Ishikawa (cell line): ENCODE results near the gene TRANK1.

Source experiments
- TAF1 ChIP-seq: IDR thresholded peaks from 2 replicates; pipeline ENCODE4 v1.6.1; 2012; ENCODE audit warnings: low read depth, mild to moderate bottlenecking
- TF ChIP-seq, protein P1 (sequence below): IDR thresholded peaks from 2 replicates; pipeline ENCODE4 v1.6.1; 2012; ENCODE audit warnings: low read depth, mild to moderate bottlenecking

DNA sequence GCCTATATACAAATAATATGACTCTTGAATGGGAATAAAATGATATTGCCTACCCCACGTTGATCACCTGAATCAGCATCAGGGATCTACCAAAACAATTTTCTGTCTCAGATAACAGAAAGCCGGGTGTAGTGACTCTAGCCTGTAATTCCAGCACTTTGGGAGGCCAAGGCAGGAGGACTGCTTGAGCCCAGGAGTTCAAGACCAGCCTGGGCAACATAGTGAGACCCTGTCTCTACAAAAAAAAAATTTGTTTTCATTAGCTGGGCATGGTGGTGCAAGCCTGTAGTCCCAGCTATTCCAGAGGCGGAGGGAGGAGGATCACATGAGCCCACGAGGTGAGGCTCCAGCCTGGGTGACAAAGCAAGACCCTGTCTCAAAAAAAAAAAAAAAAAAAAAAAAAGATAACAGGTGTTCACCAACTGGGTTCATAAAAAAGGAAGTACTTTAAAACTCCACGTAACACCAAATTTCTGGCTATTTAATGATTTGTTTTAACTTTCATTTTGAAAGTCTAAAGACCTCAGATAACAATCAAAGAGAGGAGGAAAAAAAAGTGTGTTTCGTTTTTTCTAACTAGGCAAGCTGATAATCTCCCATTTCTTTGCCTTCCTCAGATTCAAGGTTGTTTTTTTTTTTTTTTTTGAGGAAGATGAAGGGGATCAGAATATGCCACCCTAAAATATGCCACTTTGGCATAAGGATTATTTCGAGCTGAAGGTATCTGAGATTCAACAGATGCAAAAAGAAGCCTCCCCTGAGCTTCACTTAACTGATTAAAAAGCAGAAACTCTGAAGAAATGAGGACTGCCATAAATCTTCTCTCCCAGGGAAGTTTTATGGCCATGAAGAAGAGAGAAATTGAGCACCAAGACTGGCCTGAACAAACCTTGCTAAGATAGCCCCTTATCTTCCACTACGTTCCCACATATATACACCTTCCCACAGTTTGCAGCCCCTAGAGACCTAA is 44.1 kb downstream of the TRANK1 start:
- no peak for TF ChIP-seq TAF1
- TF ChIP-seq, protein P1, sequence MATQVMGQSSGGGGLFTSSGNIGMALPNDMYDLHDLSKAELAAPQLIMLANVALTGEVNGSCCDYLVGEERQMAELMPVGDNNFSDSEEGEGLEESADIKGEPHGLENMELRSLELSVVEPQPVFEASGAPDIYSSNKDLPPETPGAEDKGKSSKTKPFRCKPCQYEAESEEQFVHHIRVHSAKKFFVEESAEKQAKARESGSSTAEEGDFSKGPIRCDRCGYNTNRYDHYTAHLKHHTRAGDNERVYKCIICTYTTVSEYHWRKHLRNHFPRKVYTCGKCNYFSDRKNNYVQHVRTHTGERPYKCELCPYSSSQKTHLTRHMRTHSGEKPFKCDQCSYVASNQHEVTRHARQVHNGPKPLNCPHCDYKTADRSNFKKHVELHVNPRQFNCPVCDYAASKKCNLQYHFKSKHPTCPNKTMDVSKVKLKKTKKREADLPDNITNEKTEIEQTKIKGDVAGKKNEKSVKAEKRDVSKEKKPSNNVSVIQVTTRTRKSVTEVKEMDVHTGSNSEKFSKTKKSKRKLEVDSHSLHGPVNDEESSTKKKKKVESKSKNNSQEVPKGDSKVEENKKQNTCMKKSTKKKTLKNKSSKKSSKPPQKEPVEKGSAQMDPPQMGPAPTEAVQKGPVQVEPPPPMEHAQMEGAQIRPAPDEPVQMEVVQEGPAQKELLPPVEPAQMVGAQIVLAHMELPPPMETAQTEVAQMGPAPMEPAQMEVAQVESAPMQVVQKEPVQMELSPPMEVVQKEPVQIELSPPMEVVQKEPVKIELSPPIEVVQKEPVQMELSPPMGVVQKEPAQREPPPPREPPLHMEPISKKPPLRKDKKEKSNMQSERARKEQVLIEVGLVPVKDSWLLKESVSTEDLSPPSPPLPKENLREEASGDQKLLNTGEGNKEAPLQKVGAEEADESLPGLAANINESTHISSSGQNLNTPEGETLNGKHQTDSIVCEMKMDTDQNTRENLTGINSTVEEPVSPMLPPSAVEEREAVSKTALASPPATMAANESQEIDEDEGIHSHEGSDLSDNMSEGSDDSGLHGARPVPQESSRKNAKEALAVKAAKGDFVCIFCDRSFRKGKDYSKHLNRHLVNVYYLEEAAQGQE = no peak
